SK-MEL-5 (cell line): ENCODE results near the gene ADCK1. TPM values are rescaled to one million over a fixed set of nuclear protein-coding genes. Genes with fewer than 3 reads are reported as not detected.

ENCODE experiments used
- DNase-seq: peaks from one replicate; pipeline ENCODE4 v3.0.0-alpha.2; 2016; ENCODE audit warnings: low read depth, low spot score
- in situ Hi-C: cut with HindIII; loops from 2 replicates; pipeline ENCODE4 v1.10.0; 2016; ENCODE audit warnings: low sequenced_read_pairs, high pct_unique_total_duplicates, low pct_unique_long_range_greater_than_20kb
- total RNA-seq: library from RNA; depleted of rRNA; stranded (reverse); fragments of >200 nt; shearing (Covaris generic); gene quantifications from 2 replicates; pipeline ENCODE4 v1.2.3, GENCODE V29; 2014

The ADCK1 gene
- total RNA-seq, 1 experiment from 2014 or later, result 5.9 TPM

GRCh38 chr14:77848031-77848430, 48.1 kb downstream of the ADCK1 start:
- no peak for DNase-seq
- in situ Hi-C loops, result no loop called here

- in situ Hi-C loops, result no loop called here
- DNase-seq, result no peak
Measured at GRCh38 chr14:77849711-77850110, 49.8 kb downstream of the ADCK1 start.

GRCh38 chr14:77853919-77854318, 54.0 kb downstream of the ADCK1 start:
- in situ Hi-C loops, result no loop called here
- no peak for DNase-seq

GRCh38 chr14:77856941-77857340, 57.0 kb downstream of the ADCK1 start:
- no peak for DNase-seq
- in situ Hi-C loops, result no loop called here

GRCh38 chr14:77859934-77860570, 60.1 kb downstream of the ADCK1 start:
- DNase-seq, result no peak
- in situ Hi-C loops, result no loop called here

GRCh38 chr14:77861201-77861600, 61.3 kb downstream of the ADCK1 start:
- in situ Hi-C loops, result no loop called here
- no peak for DNase-seq

- DNase-seq, result peak; percentile 64
- in situ Hi-C loops, result no loop called here
Measured at GRCh38 chr14:77862154-77862786, 62.4 kb downstream of the ADCK1 start.

GRCh38 chr14:77864085-77864484, 64.2 kb downstream of the ADCK1 start:
- DNase-seq, result no peak
- in situ Hi-C loops, result no loop called here

- DNase-seq, result no peak
- in situ Hi-C loops, result no loop called here
Measured at GRCh38 chr14:77864580-77864979, 64.7 kb downstream of the ADCK1 start.

- in situ Hi-C loops, result no loop called here
Measured at GRCh38 chr14:77865455-77865854, 65.5 kb downstream of the ADCK1 start.

GRCh38 chr14:77866932-77867331, 67.0 kb downstream of the ADCK1 start:
- in situ Hi-C loops, result no loop called here
- DNase-seq, result no peak

More at GRCh38 chr14:77865455-77865854, 65.5 kb downstream of the ADCK1 start:
- no peak for DNase-seq

- in situ Hi-C loops, result no loop called here
- no peak for DNase-seq
Measured at GRCh38 chr14:77867476-77867875, 67.6 kb downstream of the ADCK1 start.

- in situ Hi-C loops, result no loop called here
- no peak for DNase-seq
Measured at GRCh38 chr14:77868552-77869285, 68.8 kb downstream of the ADCK1 start.

- in situ Hi-C loops, result no loop called here
- DNase-seq, result no peak
Measured at GRCh38 chr14:77869340-77869739, 69.4 kb downstream of the ADCK1 start.

- in situ Hi-C loops, result no loop called here
- no peak for DNase-seq
Measured at GRCh38 chr14:77870646-77871045, 70.7 kb downstream of the ADCK1 start.

GRCh38 chr14:77872152-77872551, 72.2 kb downstream of the ADCK1 start:
- in situ Hi-C loops, result no loop called here
- DNase-seq, result no peak

GRCh38 chr14:77872983-77873382, 73.1 kb downstream of the ADCK1 start:
- DNase-seq, result no peak
- in situ Hi-C loops, result no loop called here

GRCh38 chr14:77878783-77879182, 78.9 kb downstream of the ADCK1 start:
- in situ Hi-C loops, result no loop called here
- DNase-seq, result no peak

GRCh38 chr14:77880056-77880455, 80.1 kb downstream of the ADCK1 start:
- DNase-seq, result no peak
- in situ Hi-C loops, result no loop called here
